ENCODE measurements around the gene CYP4F11.
A peak's percentile ranks its signal among the peaks of the same experiment; 100 is the strongest.
"Not testable (repeated sequence)": the region's sequence is repeated elsewhere in the genome, so short reads cannot be mapped to it uniquely, and the experiment has no call there.

CYP4F11 gene

GRCh38 chr19:15928321-15928720 is 6.0 kb downstream of the CYP4F11 start:
- no peak overlapping the region for H3K27ac ChIP-seq
- H3K4me3 ChIP-seq = no peak overlapping the region

GRCh38 chr19:15926484-15926883 is 7.8 kb downstream of the CYP4F11 start:
- no peak overlapping the region for H3K27ac ChIP-seq
- H3K4me3 ChIP-seq = no peak overlapping the region

GRCh38 chr19:15923702-15924101 is 10.6 kb downstream of the CYP4F11 start:
- no peak overlapping the region for H3K27ac ChIP-seq
- no peak overlapping the region for H3K4me3 ChIP-seq

- no peak overlapping the region for H3K4me3 ChIP-seq
- no peak overlapping the region for H3K27ac ChIP-seq
Observed at GRCh38 chr19:15922021-15922420, 12.3 kb downstream of the CYP4F11 start.

GRCh38 chr19:15919243-15919642 is 15.1 kb downstream of the CYP4F11 start:
- H3K4me3 ChIP-seq = no peak overlapping the region
- no peak overlapping the region for H3K27ac ChIP-seq

- no peak overlapping the region for H3K27ac ChIP-seq
- H3K4me3 ChIP-seq = no peak overlapping the region
Observed at GRCh38 chr19:15915109-15915508, 19.2 kb downstream of the CYP4F11 start.

- Histone ChIP-seq H3K27ac (no peak overlapping the region), H3K4me3 (no peak overlapping the region)
Observed at GRCh38 chr19:15913830-15914229, 20.5 kb downstream of the CYP4F11 start.

- no peak overlapping the region for H3K4me3 ChIP-seq
- no peak overlapping the region for H3K27ac ChIP-seq
Observed at GRCh38 chr19:15913384-15913783, 20.9 kb downstream of the CYP4F11 start.

GRCh38 chr19:15911599-15912235 is 22.6 kb downstream of the CYP4F11 start:
- peak overlapping the region in 2 of 7 experiments; percentile 3 to 14 for H3K4me3 ChIP-seq

DNA sequence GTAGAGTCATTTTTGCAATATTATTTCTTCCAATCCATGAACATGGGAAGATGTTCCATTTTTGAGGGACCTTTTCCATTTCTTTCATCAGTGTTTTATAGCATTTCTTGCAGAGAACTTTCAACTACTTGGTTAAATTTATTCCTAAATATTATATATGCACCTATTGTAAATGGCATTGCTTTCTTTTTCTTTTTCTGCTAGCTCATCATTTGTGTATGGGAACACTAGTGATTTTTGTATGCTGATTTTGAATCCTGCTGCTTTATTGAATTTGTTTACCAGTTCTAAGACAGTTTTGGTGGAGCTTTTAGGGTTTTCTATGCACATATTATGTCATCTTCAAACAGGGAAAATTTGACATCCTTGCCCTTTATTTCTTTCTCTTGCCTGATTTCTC is 29.3 kb downstream of the CYP4F11 start:
- no peak overlapping the region for H3K27ac ChIP-seq

More at GRCh38 chr19:15911599-15912235, 22.6 kb downstream of the CYP4F11 start:
- no peak overlapping the region for H3K27ac ChIP-seq

DNA sequence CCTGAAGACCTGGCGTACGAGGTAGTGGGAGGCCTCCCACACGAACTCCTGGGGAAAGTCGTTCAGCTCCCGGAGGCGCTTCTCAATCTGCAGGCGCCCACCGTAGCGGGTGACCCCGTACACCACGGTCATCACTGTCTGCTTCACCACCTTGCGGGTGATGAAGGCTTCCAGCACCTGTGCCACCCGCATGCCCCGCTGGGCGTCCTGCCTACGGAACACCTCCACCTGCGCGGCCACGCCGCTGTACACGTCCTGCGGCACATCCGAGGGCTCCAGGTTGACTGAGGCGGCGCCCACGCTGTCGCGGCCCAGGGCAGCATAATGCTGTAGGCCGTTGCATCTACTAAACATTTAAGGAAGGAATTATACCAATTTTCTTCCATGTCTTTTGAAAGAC is 31.4 kb downstream of the CYP4F11 start:
- H3K4me3 ChIP-seq, H3K27ac ChIP-seq: not testable (repeated sequence)

More for the DNA sequence above, 29.3 kb downstream of the CYP4F11 start:
- H3K4me3 ChIP-seq = no peak overlapping the region

GRCh38 chr19:15902254-15902653 is 32.1 kb downstream of the CYP4F11 start:
- Histone ChIP-seq H3K4me3 (no peak overlapping the region), H3K27ac (no peak overlapping the region)

DNA sequence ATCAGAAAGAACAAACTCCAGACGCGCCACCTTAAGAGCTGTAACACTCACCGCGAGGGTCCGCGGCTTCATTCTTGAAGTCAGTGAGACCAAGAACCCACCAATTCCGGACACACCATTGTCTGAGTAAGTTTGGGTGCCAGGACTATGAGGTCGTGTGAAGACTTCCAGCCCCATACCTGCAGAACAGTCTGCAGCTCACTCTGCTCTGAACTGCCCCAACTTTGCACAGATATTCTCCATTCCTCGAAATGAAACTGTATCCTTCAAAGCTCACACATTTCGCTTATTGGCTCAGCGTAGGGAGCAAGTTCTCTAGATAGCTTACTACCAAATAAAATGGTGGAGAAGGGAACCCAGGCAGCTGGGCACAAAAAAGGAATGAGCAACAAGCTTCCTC is 33.8 kb downstream of the CYP4F11 start:
- no peak overlapping the region for H3K27ac ChIP-seq
- H3K4me3 ChIP-seq = no peak overlapping the region

DNA sequence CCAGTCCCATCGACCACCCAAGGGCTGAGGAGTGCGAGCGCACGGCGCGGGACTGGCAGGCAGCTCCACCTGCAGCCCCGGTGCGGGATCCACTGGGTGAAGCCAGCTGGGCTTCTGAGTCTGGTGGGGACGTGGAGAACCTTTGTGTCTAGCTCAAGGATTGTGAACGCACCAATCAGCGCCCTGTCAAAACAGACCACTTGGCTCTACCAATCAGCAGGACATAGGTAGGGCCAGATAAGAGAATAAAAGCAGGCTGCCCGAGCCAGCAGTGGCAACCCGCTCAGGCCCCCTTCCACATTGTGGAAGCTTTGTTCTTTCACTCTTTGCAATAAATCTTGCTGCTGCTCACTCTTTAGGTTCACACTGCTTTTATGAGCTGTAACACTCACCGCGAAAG is 34.3 kb downstream of the CYP4F11 start:
- H3K4me3 ChIP-seq = peak overlapping the region in 1 of 7 experiments; percentile 15
- not testable (repeated sequence) for H3K27ac ChIP-seq

GRCh38 chr19:15899561-15899960 is 34.8 kb downstream of the CYP4F11 start:
- H3K4me3 ChIP-seq = peak overlapping the region in 1 of 7 experiments; percentile 15

DNA sequence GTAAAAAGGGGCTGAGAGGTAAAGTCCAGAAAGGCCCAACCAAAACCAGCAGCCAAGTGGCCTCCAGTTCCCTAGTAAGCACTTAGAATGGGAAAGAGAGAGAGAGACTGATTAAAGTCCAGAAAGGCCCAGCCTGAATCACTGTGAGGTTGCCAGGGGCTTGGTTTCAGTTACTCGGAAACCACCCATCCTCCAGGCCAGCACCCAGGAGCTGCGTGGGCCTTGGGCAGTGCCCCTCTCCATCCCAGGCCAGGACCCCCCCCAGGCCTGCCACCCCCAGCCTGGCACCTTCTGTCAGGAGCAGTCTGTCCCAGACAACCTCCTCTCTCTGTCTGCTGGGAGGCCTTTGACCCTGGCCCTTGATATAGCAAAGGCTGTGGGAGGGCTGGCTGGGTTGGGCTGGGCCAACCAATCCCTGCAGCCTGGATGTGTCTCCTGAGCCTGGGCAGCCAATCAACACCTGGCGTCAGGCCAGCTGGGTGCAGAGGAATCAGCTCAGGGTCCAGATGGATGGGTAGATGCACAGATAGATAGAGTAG is 36.5 kb downstream of the CYP4F11 start, which contains the start of gene CYP4F2:
Gene CYP4F2 (minus strand): TSS at position 337 of the 539 bp plus-strand sequence. CDS start 463 bp downstream, outside the sequence.
- Histone ChIP-seq H3K27ac (no peak within 1 kb of the TSS), H3K4me3 (no peak within 1 kb of the TSS)

More at GRCh38 chr19:15899561-15899960, 34.8 kb downstream of the CYP4F11 start:
- not testable (repeated sequence) for H3K27ac ChIP-seq

DNA sequence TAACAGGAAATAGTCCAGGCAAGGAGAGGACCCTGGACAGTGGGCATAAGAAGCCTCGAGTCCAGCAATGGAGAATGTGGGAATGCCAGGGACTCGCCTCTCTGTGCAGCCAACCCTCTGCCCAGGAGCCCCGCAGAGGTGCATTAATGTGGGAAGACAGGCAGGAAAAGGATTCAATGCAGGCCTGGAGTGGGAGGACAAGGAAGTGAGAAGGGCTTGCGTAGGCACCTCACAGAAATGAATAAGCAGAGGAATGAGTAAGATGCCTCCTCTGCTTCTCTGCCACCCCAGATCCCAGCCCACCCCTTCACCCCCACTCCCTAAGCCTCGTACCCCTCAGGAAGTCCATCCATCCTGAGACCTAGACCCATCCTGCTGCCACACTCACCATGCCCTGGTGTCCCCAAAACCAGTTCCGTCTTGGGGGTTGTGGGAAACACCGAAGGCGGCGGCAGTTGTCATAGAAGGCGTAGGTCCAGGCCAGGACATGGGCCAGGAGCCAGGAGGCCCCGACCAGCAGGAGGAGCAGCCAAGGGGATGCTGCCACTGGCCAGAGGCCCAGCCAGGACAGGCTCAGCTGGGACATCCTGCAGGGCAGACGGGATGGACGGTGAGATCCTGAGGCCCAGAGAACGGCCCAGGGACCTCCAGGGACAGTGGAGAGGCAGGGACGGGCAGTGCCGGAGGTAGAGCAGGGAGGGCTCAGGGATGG is 37.1 kb downstream of the CYP4F11 start:
- no peak overlapping the region for H3K4me3 ChIP-seq

DNA sequence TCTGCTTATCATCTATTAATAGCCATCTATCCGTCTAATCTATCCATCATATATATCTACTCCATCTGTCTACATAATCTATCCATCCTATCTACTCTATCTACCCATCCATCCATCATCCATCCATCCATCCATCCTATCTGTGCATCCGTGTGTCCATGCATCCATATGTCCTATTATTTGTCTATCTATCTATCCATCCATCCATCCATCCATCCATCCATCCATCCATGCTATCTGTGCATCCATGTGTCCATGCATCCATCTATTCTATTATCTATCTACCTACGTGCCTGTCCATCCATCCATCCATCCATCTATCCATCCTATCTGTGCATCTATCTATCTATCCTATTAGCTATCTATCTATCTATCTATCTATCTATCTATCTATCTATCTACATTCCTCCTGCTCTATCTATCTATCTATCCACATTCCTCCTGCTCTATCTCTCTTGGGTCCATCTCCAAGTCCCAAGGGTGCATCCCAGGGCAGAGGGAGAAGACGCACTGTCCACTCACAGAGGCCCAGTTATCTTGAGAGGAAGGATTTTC is 38.4 kb downstream of the CYP4F11 start:
- Histone ChIP-seq H3K27ac (no peak overlapping the region), H3K4me3 (no peak overlapping the region)

More for the DNA sequence above, 37.1 kb downstream of the CYP4F11 start:
- H3K27ac ChIP-seq = no peak overlapping the region

GRCh38 chr19:15894359-15894758 is 40.0 kb downstream of the CYP4F11 start:
- Histone ChIP-seq H3K4me3 (no peak overlapping the region), H3K27ac (no peak overlapping the region)

GRCh38 chr19:15893477-15893876 is 40.9 kb downstream of the CYP4F11 start:
- Histone ChIP-seq H3K27ac (no peak overlapping the region), H3K4me3 (no peak overlapping the region)

DNA sequence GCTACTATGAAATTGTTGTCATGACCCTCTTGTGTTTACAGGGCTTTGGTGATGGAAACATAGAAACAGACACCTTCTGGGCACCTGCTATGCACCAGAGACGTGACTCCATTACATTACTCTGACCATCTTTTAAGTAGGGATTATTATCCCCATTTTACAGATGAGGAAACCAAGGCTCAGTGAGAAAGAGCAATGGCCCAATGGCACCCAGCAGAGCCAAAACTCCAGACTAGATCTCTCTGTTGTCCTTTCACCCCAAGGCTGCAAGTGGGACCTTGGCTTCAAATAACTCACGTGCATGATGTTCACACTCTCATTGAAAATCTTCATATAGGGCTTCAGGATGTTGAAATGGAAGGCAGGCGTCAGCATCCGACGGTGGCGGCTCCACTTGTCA is 42.3 kb downstream of the CYP4F11 start:
- Histone ChIP-seq H3K27ac (no peak overlapping the region), H3K4me3 (no peak overlapping the region)
